H1 (cell line): ENCODE results near the gene CYP4F3. TPM values are rescaled to one million over a fixed set of nuclear protein-coding genes. Genes with fewer than 3 reads are reported as not detected.

Experiments used
- CTCF ChIA-PET: fragments of 300-600 bp; sonication (Branson Sonifier 250); formaldehyde crosslinking; loops from one replicate; lab custom pipeline; 2021; ENCODE audit not compliant: partially characterized antibody; lab: Charles Lee
- POLR2A ChIA-PET: fragments of 300-600 bp; sonication (Branson Sonifier 250); formaldehyde crosslinking; loops from one replicate; lab custom pipeline; 2021; ENCODE audit warnings: inconsistent platforms; ENCODE audit not compliant: partially characterized antibody; lab: Charles Lee
- DNase-seq, 2 experiments: peaks; one replicate each; pipeline versions ENCODE4 v3.0.0 to v3.0.0-alpha.2; 2010 to 2022; ENCODE audit warnings: low spot score in 2 of 2, low read depth in 1 of 2, mixed read lengths in 1 of 2
- FAIRE-seq: peaks from 2 replicates; lab custom pipeline; 2011; peaks lifted over from hg19 to GRCh38; lab: Jason Lieb, UNC
- H2AFZ ChIP-seq: 2 replicates; pipeline ENCODE4 v1.8.1; 2012; ENCODE audit warnings: low read length, inconsistent platforms
- H2AK5ac ChIP-seq: 2 replicates; pipeline ENCODE4 v1.6.1; 2013; ENCODE audit warnings: low read depth, low read length
- H2BK120ac ChIP-seq: replicated peaks from 2 replicates; pipeline ENCODE3; 2013; ENCODE audit warnings: low read depth, low read length, inconsistent platforms
- H2BK12ac ChIP-seq: 2 replicates; pipeline ENCODE4 v1.6.1; 2013; ENCODE audit warnings: low read depth, low read length
- H2BK15ac ChIP-seq: 2 replicates; pipeline ENCODE4 v1.6.1; 2013; ENCODE audit warnings: low read length
- H2BK20ac ChIP-seq: 2 replicates; pipeline ENCODE4 v1.6.1; 2013; ENCODE audit warnings: low read length
- H2BK5ac ChIP-seq: 2 replicates; pipeline ENCODE4 v1.6.1; 2013; ENCODE audit warnings: low read depth, low read length
- H3K14ac ChIP-seq: 2 replicates; pipeline ENCODE4 v1.6.1; 2013; ENCODE audit warnings: inconsistent platforms; ENCODE audit not compliant: insufficient read length
- H3K18ac ChIP-seq: 2 replicates; pipeline ENCODE4 v1.6.1; 2013; ENCODE audit warnings: low read length; ENCODE audit errors: extremely low read depth
- H3K23ac ChIP-seq: 2 replicates; pipeline ENCODE4 v1.6.1; 2013; ENCODE audit warnings: inconsistent platforms; ENCODE audit not compliant: insufficient read length
- H3K23me2 ChIP-seq: 2 replicates; pipeline ENCODE4 v1.6.1; 2013; ENCODE audit warnings: low read depth, low read length
- H3K27ac ChIP-seq: 2 replicates; pipeline ENCODE4 v1.6.1; 2011; ENCODE audit warnings: low read depth, low read length, inconsistent platforms
- H3K27me3 ChIP-seq, 4 experiments: replicated peaks in 1 of 4; 1 replicate in 1 of 4; 2 replicates in 3 of 4; pipeline versions ENCODE4 v1.6.1 to v1.8.1; 2011 to 2013; ENCODE audit warnings: low read length in 3 of 4, mild to moderate bottlenecking in 3 of 4, inconsistent platforms in 2 of 4, mixed read lengths in 2 of 4, moderate library complexity in 1 of 4; ENCODE audit not compliant: control insufficient read depth in 3 of 4, insufficient read depth in 3 of 4; ENCODE audit errors: extremely low read depth in 1 of 4
- H3K36me3 ChIP-seq, 4 experiments: 2 replicates each; pipeline versions ENCODE4 v1.6.1 to v1.8.1; 2011 to 2013; ENCODE audit warnings: mild to moderate bottlenecking in 4 of 4, low read length in 3 of 4, moderate library complexity in 2 of 4, control low read depth in 1 of 4, inconsistent platforms in 1 of 4; ENCODE audit not compliant: insufficient read depth in 4 of 4, control insufficient read depth in 2 of 4
- H3K4ac ChIP-seq: replicated peaks from 2 replicates; pipeline ENCODE3; 2013; ENCODE audit warnings: low read length, low read depth, mixed read lengths, inconsistent platforms; ENCODE audit not compliant: insufficient read length
- H3K4me1 ChIP-seq, 4 experiments: replicated peaks in 1 of 4; 1 replicate in 1 of 4; 2 replicates in 3 of 4; pipeline versions ENCODE4 v1.6.1 to v1.8.1; 2011 to 2013; ENCODE audit warnings: low read length in 3 of 4, inconsistent platforms in 2 of 4, mixed read lengths in 1 of 4; ENCODE audit not compliant: insufficient read depth in 4 of 4, control insufficient read depth in 3 of 4
- H3K4me2 ChIP-seq, 2 experiments: 2 replicates each; pipeline versions ENCODE4 v1.6.1 to v1.8.1; 2011 to 2013; ENCODE audit warnings: low read depth in 2 of 2, low read length in 2 of 2, control low read depth in 1 of 2, inconsistent platforms in 1 of 2, mild to moderate bottlenecking in 1 of 2; ENCODE audit not compliant: insufficient read depth in 1 of 2
- H3K4me3 ChIP-seq, 4 experiments: fragments of 200-600, 300-600 bp in 1 of 4; sonication (generic), shearing (Covaris generic), sonication (Bioruptor Twin) in 1 of 4; 2 replicates each; pipeline versions ENCODE4 v1.5.1 to v1.8.1; 2011 to 2016; ENCODE audit warnings: low read length in 4 of 4, low read depth in 3 of 4, control low read depth in 2 of 4, inconsistent platforms in 2 of 4, mild to moderate bottlenecking in 2 of 4, mixed read lengths in 1 of 4, moderate library complexity in 1 of 4; ENCODE audit not compliant: insufficient read depth in 2 of 4; ENCODE audit errors: extremely low read depth in 1 of 4
- H3K56ac ChIP-seq: replicated peaks from 2 replicates; pipeline ENCODE3; 2013; ENCODE audit warnings: low read depth, mild to moderate bottlenecking, mixed read lengths, low read length, inconsistent platforms; ENCODE audit not compliant: insufficient read length
- H3K79me1 ChIP-seq: 2 replicates; pipeline ENCODE4 v1.6.1; 2013; ENCODE audit warnings: low read depth, low read length, control low read depth
- H3K79me2 ChIP-seq, 2 experiments: 2 replicates each; pipeline versions ENCODE4 v1.6.1 to v1.8.1; 2012 to 2013; ENCODE audit warnings: low read length in 2 of 2, mild to moderate bottlenecking in 2 of 2, inconsistent platforms in 1 of 2; ENCODE audit not compliant: insufficient read depth in 2 of 2, control insufficient read depth in 1 of 2
- H3K9ac ChIP-seq, 4 experiments: replicated peaks in 1 of 4; 1 replicate in 1 of 4; 2 replicates in 3 of 4; pipeline versions ENCODE4 v1.6.1 to v1.8.1; 2011 to 2013; ENCODE audit warnings: low read depth in 3 of 4, low read length in 3 of 4, control low read depth in 2 of 4, mild to moderate bottlenecking in 2 of 4, moderate library complexity in 2 of 4, inconsistent platforms in 1 of 4; ENCODE audit errors: extremely low read depth in 1 of 4
- H3K9me3 ChIP-seq, 2 experiments: 2 replicates each; pipeline versions ENCODE4 v1.6.1 to v1.8.1; 2012 to 2013; ENCODE audit warnings: mild to moderate bottlenecking in 2 of 2, moderate library complexity in 2 of 2, control low read depth in 1 of 2, inconsistent platforms in 1 of 2, low read depth in 1 of 2, low read length in 1 of 2, mixed read lengths in 1 of 2; ENCODE audit not compliant: insufficient read depth in 2 of 2
- H4K20me1 ChIP-seq, 2 experiments: replicated peaks in 1 of 2; 2 replicates each; pipeline versions ENCODE3 to v1.8.1; 2011 to 2013; ENCODE audit warnings: inconsistent platforms in 2 of 2, low read length in 2 of 2, mild to moderate bottlenecking in 1 of 2; ENCODE audit not compliant: insufficient read depth in 2 of 2, control insufficient read depth in 1 of 2
- H4K5ac ChIP-seq: 2 replicates; pipeline ENCODE4 v1.6.1; 2013; ENCODE audit warnings: low read length, low read depth, mixed read lengths, inconsistent platforms; ENCODE audit not compliant: insufficient read length
- H4K8ac ChIP-seq: 2 replicates; pipeline ENCODE4 v1.8.0; 2013; ENCODE audit warnings: mild to moderate bottlenecking, moderate library complexity, low read length, inconsistent platforms; ENCODE audit not compliant: insufficient read depth; ENCODE audit errors: extremely low read depth
- H4K91ac ChIP-seq: replicated peaks from 2 replicates; pipeline ENCODE3; 2013; ENCODE audit warnings: low read length, mixed read lengths, inconsistent platforms; ENCODE audit not compliant: insufficient read length
- CTBP2 ChIP-seq: IDR thresholded peaks from 2 replicates; pipeline ENCODE4 v1.7.0; 2011; ENCODE audit warnings: borderline replicate concordance, mild to moderate bottlenecking, moderate library complexity, mixed read lengths, low read length; ENCODE audit not compliant: insufficient read depth, insufficient read length
- NRF1 ChIP-seq: IDR thresholded peaks from 2 replicates; pipeline ENCODE4 v1.6.1; 2011; ENCODE audit warnings: mild to moderate bottlenecking, low read depth, low read length, improper control_type of control experiment
- POLR2A ChIP-seq, 2 experiments: IDR thresholded peaks; 1 replicate in 1 of 2; 2 replicates in 1 of 2; pipeline ENCODE4 v1.6.1; 2011; ENCODE audit warnings: low read depth in 2 of 2, low read length in 2 of 2, mild to moderate bottlenecking in 2 of 2; ENCODE audit errors: control extremely low read depth in 1 of 2
- SP2 ChIP-seq: IDR thresholded peaks from 2 replicates; pipeline ENCODE4 v1.6.1; 2012; ENCODE audit warnings: mild to moderate bottlenecking, low read length, inconsistent platforms
- TAF1 ChIP-seq: IDR thresholded peaks from 2 replicates; pipeline ENCODE4 v1.6.1; 2011; ENCODE audit warnings: mild to moderate bottlenecking, low read depth, low read length
- WGBS, 2 experiments: shearing (Covaris generic) in 1 of 2; methylation state at CpG; one replicate each; pipeline versions ENCODE4 v1.1.6 to v1.1.7; 2013 to 2015; ENCODE audit warnings: low lambda C conversion rate in 2 of 2, mixed read lengths in 2 of 2, inconsistent platforms in 1 of 2, low coverage in 1 of 2, missing lambda C conversion rate in 1 of 2; ENCODE audit not compliant: insufficient replicate concordance in 2 of 2, insufficient coverage in 1 of 2, insufficient read length in 1 of 2; ENCODE audit errors: extremely low coverage in 1 of 2, missing lambda C conversion rate in 1 of 2; 5-methylcytosine and 5-hydroxymethylcytosine counted together
- polyA plus RNA-seq, 7 experiments: library from polyadenylated mRNA; depleted of rRNA in 3 of 7; stranded (reverse) in 5 of 7; unstranded in 2 of 7; fragments of >200 nt in 5 of 7; fragments of 200-250 nt in 2 of 7; gene quantifications; 1 replicate in 5 of 7; 2 replicates in 1 of 7; 4 replicates in 1 of 7; pipeline versions ENCODE4 v1.2.1 to v1.2.3, GENCODE V29; 2011 to 2013; ENCODE audit warnings: missing spikeins in 2 of 7, mixed read lengths in 2 of 7
- total RNA-seq: library from RNA; stranded (reverse); fragmentation: NEBNext Ultra II Directional; extraction: Animal tissue kit (Norgen Biotek cat#: 25700); gene quantifications from 2 replicates; pipeline ENCODE4 v1.2.1, GENCODE V29; 2021

CYP4F3 gene
- total and polyA plus RNA-seq, 2 of the 8 experiments (the other 6 are each of a cell fraction or from before 2014, with no cell fraction given), result not detected

GRCh38 chr19:15649526-15649925 lies 8.8 kb downstream of the CYP4F3 start:
- Histone ChIP-seq H2BK20ac (no peak overlapping the region), H3K9me3 (peaks cover 58 to 80% of the 10 kb centered on the region in 2 experiments), H2BK15ac (no peak overlapping the region), H2BK12ac (no peak overlapping the region), H3K14ac (no peak overlapping the region), H3K18ac (no peak overlapping the region), H4K8ac (no peak overlapping the region), H3K4ac (no peak overlapping the region), H3K9ac (no peak overlapping the region), H3K36me3 (no peaks in the 10 kb centered on the region; a peak in 1 of 8 replicates), H3K23ac (no peak overlapping the region), H4K91ac (no peak overlapping the region), H2BK120ac (no peak overlapping the region), H3K27ac (no peak overlapping the region), H3K27me3 (no peaks in the 10 kb centered on the region), H2AFZ (no peak overlapping the region), H3K56ac (no peak overlapping the region), H3K4me3 (no peak overlapping the region), H4K20me1 (no peaks in the 10 kb centered on the region), H2BK5ac (no peak overlapping the region), H2AK5ac (no peak overlapping the region), H3K4me1 (no peaks in the 10 kb centered on the region), H3K4me2 (no peak overlapping the region), H3K79me1 (no peaks in the 10 kb centered on the region; the same call in 1 of the 2 replicates), H3K79me2 (no peaks in the 10 kb centered on the region), H4K5ac (no peak overlapping the region), H3K23me2 (no peaks in the 10 kb centered on the region)
- 64% methylated on average over 2 of the region's 2 CpGs; no CpG with 5 or more reads in 1 of the 2 experiments for WGBS, 2 experiments
- ChIA-PET POLR2A (no interaction called here), CTCF (no interaction called here)
- no peak for FAIRE-seq
- TF ChIP-seq NRF1 (no peak), TAF1 (no peak), SP2 (no peak), CTBP2 (no peak), POLR2A (IDR thresholded peaks at IDR 0.05; ENCODE audit: control extremely low read depth in 1 of 2, low read depth in 2 of 2, low read length in 2 of 2) (no peak)
- DNase-seq, result no peak
